CD4-positive, CD25-positive, alpha-beta regulatory T cell (primary cell): ENCODE results near the gene CTBP1. TPM values are rescaled to one million over a fixed set of nuclear protein-coding genes. Genes with fewer than 3 reads are reported as not detected.

Experiments
- ATAC-seq, 2 donors: fragments of 150-1000 bp; cut with Tn5 transposase; one replicate each; pipeline ENCODE4 v1.10.0; 2021; ENCODE audit warnings: low read depth in 2 of 2, moderate number of reproducible peaks in 2 of 2, moderate library complexity in 1 of 2
- DNase-seq, 3 donors: peaks; one replicate each; pipeline versions ENCODE4 v3.0.0 to v3.0.0-alpha.2; 2012 to 2022; ENCODE audit warnings: mixed read lengths in 1 of 3
- H3K27ac ChIP-seq: one replicate; pipeline ENCODE4 v1.7.0; 2013; ENCODE audit warnings: mild to moderate bottlenecking, low read length; ENCODE audit not compliant: insufficient read depth, poor library complexity, severe bottlenecking
- H3K27me3 ChIP-seq: one replicate; pipeline ENCODE4 v1.7.0; 2013; ENCODE audit warnings: low read length; ENCODE audit not compliant: control insufficient read depth, insufficient read depth
- H3K36me3 ChIP-seq: one replicate; pipeline ENCODE4 v1.7.0; 2013; ENCODE audit warnings: mild to moderate bottlenecking, low read length, moderate library complexity; ENCODE audit not compliant: control insufficient read depth, insufficient read depth
- H3K4me1 ChIP-seq: 2 replicates; pipeline ENCODE4 v1.7.0; 2013; ENCODE audit warnings: mild to moderate bottlenecking, low read length; ENCODE audit not compliant: insufficient read depth, control insufficient read depth, poor library complexity, severe bottlenecking
- H3K4me3 ChIP-seq: one replicate; pipeline ENCODE4 v1.7.0; 2013; ENCODE audit warnings: low read depth, mild to moderate bottlenecking, low read length, moderate library complexity
- H3K9me3 ChIP-seq, 2 experiments: 1 replicate in 1 of 2; 2 replicates in 1 of 2; pipeline ENCODE4 v1.7.0; 2013; ENCODE audit warnings: low read length in 2 of 2, mild to moderate bottlenecking in 1 of 2, moderate library complexity in 1 of 2; ENCODE audit not compliant: control insufficient read depth in 2 of 2
- H3K27ac Mint-ChIP-seq, 3 donors: one replicate each; pipeline ENCODE4 v1.8.0; 2020 to 2022; ENCODE audit warnings: mild to moderate bottlenecking in 3 of 3, mixed read lengths in 3 of 3, moderate library complexity in 2 of 3
- H3K27me3 Mint-ChIP-seq: one replicate; pipeline ENCODE4 v1.8.0; 2022; ENCODE audit warnings: mild to moderate bottlenecking, mixed read lengths
- H3K36me3 Mint-ChIP-seq: one replicate; pipeline ENCODE4 v1.8.0; 2020; ENCODE audit warnings: mixed read lengths
- H3K4me1 Mint-ChIP-seq, 4 donors: one replicate each; pipeline ENCODE4 v1.8.0; 2020 to 2022; ENCODE audit warnings: mixed read lengths in 4 of 4, mild to moderate bottlenecking in 1 of 4
- H3K4me3 Mint-ChIP-seq, 4 donors: one replicate each; pipeline ENCODE4 v1.8.0; 2020 to 2022; ENCODE audit warnings: mild to moderate bottlenecking in 4 of 4, mixed read lengths in 4 of 4, moderate library complexity in 3 of 4
- H3K9me3 Mint-ChIP-seq, 7 donors: one replicate each; pipeline ENCODE4 v1.8.0; 2020 to 2022; ENCODE audit warnings: mixed read lengths in 7 of 7, mild to moderate bottlenecking in 3 of 7, moderate library complexity in 2 of 7
- polyA plus RNA-seq, 4 donors: library from polyadenylated mRNA; unstranded; fragments of 300-500 nt; fragmentation: Illumina TruSeq; gene quantifications; one replicate each; pipeline ENCODE4 v1.2.3, GENCODE V29; 2021
- total RNA-seq: library from RNA; stranded (reverse); gene quantifications from one replicate; pipeline ENCODE4 v1.2.3, GENCODE V29; 2022

Gene CTBP1
- total and polyA plus RNA-seq, 5 donors from 2014 or later, result 32.4 to 198 (median 67.2) TPM

GRCh38 chr4:1201851-1202525 is 46.9 kb downstream of the CTBP1 start:
- peaks cover 10 to 48% (median 29%) of the 10 kb centered on the region in 4 donors for H3K4me1 Mint-ChIP-seq

GRCh38 chr4:1200425-1201035 is 48.4 kb downstream of the CTBP1 start:
- no peak for ATAC-seq
- peaks cover 42% of the 10 kb centered on the region for H3K4me1 ChIP-seq
- H3K4me3 Mint-ChIP-seq, result peak overlapping the region; percentile 25 to 90 (median 60)
- H3K4me3 ChIP-seq, result peak overlapping the region; percentile 37
- H3K9me3 Mint-ChIP-seq, result no peaks in the 10 kb centered on the region
- H3K27ac Mint-ChIP-seq, result peak overlapping the region; percentile 74 to 98 (median 97)
- peaks cover 10 to 48% (median 29%) of the 10 kb centered on the region in 4 donors for H3K4me1 Mint-ChIP-seq
- peak overlapping the region; percentile 87 for H3K27ac ChIP-seq
- peak in 2 of 3 donors; percentile 11 to 30 for DNase-seq
- no peaks in the 10 kb centered on the region for H3K27me3 Mint-ChIP-seq
- no peaks in the 10 kb centered on the region for H3K9me3 ChIP-seq
- peaks cover 4% of the 10 kb centered on the region for H3K36me3 ChIP-seq
- no peaks in the 10 kb centered on the region for H3K27me3 ChIP-seq
- peaks cover 12% of the 10 kb centered on the region for H3K36me3 Mint-ChIP-seq

More at GRCh38 chr4:1201851-1202525, 46.9 kb downstream of the CTBP1 start:
- Mint-ChIP-seq H3K36me3 (peaks cover 8% of the 10 kb centered on the region), H3K27me3 (no peaks in the 10 kb centered on the region), H3K27ac (peak overlapping the region; percentile 97 to 99 (median 98)), H3K4me3 (peak overlapping the region; percentile 87 to 91 (median 90)), H3K9me3 (no peaks in the 10 kb centered on the region)
- peaks cover under 1% of the 10 kb centered on the region for H3K36me3 ChIP-seq
- DNase-seq, result peak; percentile 65 to 96 (median 88)
- H3K4me1 ChIP-seq, result peaks cover 42% of the 10 kb centered on the region
- H3K27me3 ChIP-seq, result no peaks in the 10 kb centered on the region
- ATAC-seq, result peak; percentile 83 to 85
- no peaks in the 10 kb centered on the region for H3K9me3 ChIP-seq
- peak overlapping the region; percentile 77 for H3K4me3 ChIP-seq
- peak overlapping the region; percentile 87 for H3K27ac ChIP-seq

DNA sequence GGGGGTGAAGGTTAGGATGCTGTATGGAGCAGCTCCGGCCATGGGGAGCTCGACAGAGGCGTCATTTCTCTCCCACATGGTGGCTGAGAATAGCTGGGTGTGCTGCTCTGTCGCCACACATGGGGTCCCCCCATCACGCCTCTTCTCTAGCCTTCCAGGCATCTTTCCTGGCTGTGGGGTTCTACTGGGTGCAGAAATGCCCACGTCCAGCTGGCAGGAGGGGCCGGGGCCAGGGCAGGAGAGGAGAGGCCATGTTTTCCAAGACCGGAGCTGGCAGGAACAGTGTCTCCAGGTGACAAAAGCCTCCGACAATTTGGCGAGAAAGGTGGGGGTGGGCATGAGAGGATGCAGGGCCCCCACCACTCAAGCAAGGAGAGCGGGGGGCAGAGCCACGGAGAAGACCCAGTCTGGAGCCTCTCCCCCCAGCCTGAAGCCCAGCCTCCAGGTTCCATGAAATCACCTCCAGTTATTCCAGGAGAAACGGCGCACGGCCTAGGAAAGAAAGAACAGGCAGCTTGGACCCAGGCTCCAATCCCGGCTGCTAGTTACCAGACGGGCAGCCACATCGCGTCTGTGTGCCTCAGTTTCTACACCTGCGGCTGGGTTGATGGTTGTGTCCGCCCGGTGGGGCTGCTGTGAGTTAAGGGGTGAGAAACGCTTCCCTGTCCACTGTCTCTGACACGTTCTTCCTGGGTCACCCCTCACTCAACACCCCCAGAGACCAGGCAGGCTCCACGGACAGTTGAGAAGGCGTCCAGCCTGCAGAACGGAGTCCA is 49.2 kb downstream of the CTBP1 start:
- Mint-ChIP-seq H3K9me3 (no peaks in the 10 kb centered on the region), H3K4me3 (peak overlapping the region in 3 of 4 donors; percentile 11 to 32 (median 25)), H3K27ac (peak overlapping the region in 2 of 3 donors; percentile 41 to 60), H3K4me1 (peaks cover 10 to 47% (median 28%) of the 10 kb centered on the region in 4 donors), H3K36me3 (peaks cover 12% of the 10 kb centered on the region), H3K27me3 (no peaks in the 10 kb centered on the region)
- ATAC-seq, result no peak
- peaks cover 4% of the 10 kb centered on the region for H3K36me3 ChIP-seq
- peaks cover 42% of the 10 kb centered on the region for H3K4me1 ChIP-seq
- H3K4me3 ChIP-seq, result no peak overlapping the region
- H3K27me3 ChIP-seq, result no peaks in the 10 kb centered on the region
- peak overlapping the region; percentile 87 for H3K27ac ChIP-seq
- no peak for DNase-seq
- H3K9me3 ChIP-seq, result no peaks in the 10 kb centered on the region

DNA sequence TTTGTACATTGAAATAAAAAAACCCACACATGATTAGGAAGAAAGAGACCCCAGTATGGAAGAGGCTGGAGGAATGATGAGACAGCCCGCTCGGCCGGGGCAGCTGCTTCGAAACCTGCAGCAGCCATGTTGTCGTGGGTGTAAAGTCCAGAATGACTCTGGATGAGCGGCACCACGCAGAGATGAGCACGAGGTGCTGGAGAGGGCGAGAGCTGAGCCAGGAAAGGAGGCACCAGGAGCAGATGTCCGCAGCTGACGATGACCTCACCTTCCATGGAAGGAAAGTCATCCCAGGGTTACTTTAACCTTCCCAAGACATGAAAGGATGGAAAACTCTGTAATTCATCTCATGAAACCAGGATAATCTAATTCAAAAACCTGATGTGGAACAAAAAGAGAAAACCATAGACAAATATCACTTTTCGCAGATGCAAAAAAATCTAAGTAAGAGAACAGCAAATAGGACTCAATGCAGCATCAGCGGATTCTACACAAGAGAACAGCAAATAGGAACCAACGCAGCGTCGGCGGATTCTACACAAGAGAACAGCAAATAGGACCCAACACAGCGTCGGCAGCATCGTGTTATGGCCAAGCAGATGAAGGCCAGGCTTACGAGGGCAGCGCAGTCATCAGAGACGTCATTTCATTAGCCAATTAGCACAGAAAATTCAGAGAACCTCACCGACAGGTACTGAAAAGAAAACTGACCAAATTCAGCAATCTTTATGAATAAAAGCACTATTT is 50.7 kb downstream of the CTBP1 start:
- H3K27me3 ChIP-seq, result no peaks in the 10 kb centered on the region
- H3K4me3 ChIP-seq, result no peak overlapping the region
- DNase-seq, result no peak
- no peak for ATAC-seq
- peaks cover 8 to 34% (median 21%) of the 10 kb centered on the region in 4 donors for H3K4me1 Mint-ChIP-seq
- H3K4me3 Mint-ChIP-seq, result peak overlapping the region; percentile 23 to 84 (median 58)
- peaks cover 4% of the 10 kb centered on the region for H3K36me3 ChIP-seq
- H3K27ac Mint-ChIP-seq, result peak overlapping the region in 2 of 3 donors; percentile 59 to 79
- H3K27ac ChIP-seq, result no peak overlapping the region
- H3K4me1 ChIP-seq, result peaks cover 36% of the 10 kb centered on the region
- no peaks in the 10 kb centered on the region for H3K27me3 Mint-ChIP-seq
- H3K9me3 ChIP-seq, result no peaks in the 10 kb centered on the region
- peaks cover 12% of the 10 kb centered on the region for H3K36me3 Mint-ChIP-seq
- H3K9me3 Mint-ChIP-seq, result no peaks in the 10 kb centered on the region

- no peak overlapping the region for H3K27ac ChIP-seq
- Mint-ChIP-seq H3K27ac (no peak overlapping the region), H3K4me1 (peaks cover 2 to 18% (median 10%) of the 10 kb centered on the region in 4 donors), H3K27me3 (no peaks in the 10 kb centered on the region), H3K9me3 (no peaks in the 10 kb centered on the region), H3K4me3 (peak overlapping the region in 1 of 4 donors; percentile 60), H3K36me3 (peaks cover 12% of the 10 kb centered on the region)
- H3K4me3 ChIP-seq, result no peak overlapping the region
- H3K36me3 ChIP-seq, result peaks cover 4% of the 10 kb centered on the region
- H3K4me1 ChIP-seq, result peaks cover 20% of the 10 kb centered on the region
- no peaks in the 10 kb centered on the region for H3K27me3 ChIP-seq
- no peaks in the 10 kb centered on the region for H3K9me3 ChIP-seq
- DNase-seq (no peak), ATAC-seq (no peak)
These were observed 52.3 kb downstream of the CTBP1 start for GRCh38 chr4:1196421-1197183.

GRCh38 chr4:1195891-1196401 is 53.0 kb downstream of the CTBP1 start:
- no peak overlapping the region for H3K4me3 ChIP-seq
- Mint-ChIP-seq H3K4me1 (peaks cover 0 to 12% (median 7%) of the 10 kb centered on the region in 4 donors), H3K4me3 (no peak overlapping the region), H3K36me3 (peaks cover 12% of the 10 kb centered on the region), H3K27ac (no peak overlapping the region), H3K9me3 (no peaks in the 10 kb centered on the region), H3K27me3 (no peaks in the 10 kb centered on the region)
- peaks cover 4% of the 10 kb centered on the region for H3K36me3 ChIP-seq
- peaks cover 13% of the 10 kb centered on the region for H3K4me1 ChIP-seq
- H3K9me3 ChIP-seq, result no peaks in the 10 kb centered on the region
- ATAC-seq, result no peak
- H3K27ac ChIP-seq, result no peak overlapping the region
- H3K27me3 ChIP-seq, result no peaks in the 10 kb centered on the region
- DNase-seq, result no peak
